Activated CD4-positive, alpha-beta memory T cell treated with anti-CD3 and anti-CD28 coated beads for 36 hours (primary cell): ENCODE measurements around the gene FLT3. TPM values are rescaled to one million over a fixed set of nuclear protein-coding genes. Genes with fewer than 3 reads are reported as not detected.

Source experiments
- CTCF ChIA-PET: fragments of 350-600 bp; sonication (Branson Sonifier 250); formaldehyde crosslinking; loops from one replicate; lab custom pipeline; 2021; ENCODE audit warnings: antibody characterized with exemption, inconsistent platforms; lab: Charles Lee
- POLR2A ChIA-PET: fragments of 350-600 bp; sonication (Branson Sonifier 250); formaldehyde crosslinking; loops from one replicate; lab custom pipeline; 2021; ENCODE audit warnings: antibody characterized with exemption; lab: Charles Lee
- DNase-seq: peaks from one replicate; pipeline ENCODE4 v3.0.0-alpha.2; 2020
- H3K27ac Mint-ChIP-seq: one replicate; pipeline ENCODE4 v1.8.0; 2021; ENCODE audit warnings: mixed read lengths
- H3K27me3 Mint-ChIP-seq: one replicate; pipeline ENCODE4 v1.8.0; 2021; ENCODE audit warnings: mixed read lengths
- H3K36me3 Mint-ChIP-seq: one replicate; pipeline ENCODE4 v1.8.0; 2021; ENCODE audit warnings: mixed read lengths
- H3K4me1 Mint-ChIP-seq: one replicate; pipeline ENCODE4 v1.8.0; 2021; ENCODE audit warnings: low read depth, mixed read lengths
- H3K4me3 Mint-ChIP-seq: one replicate; pipeline ENCODE4 v1.8.0; 2021; ENCODE audit warnings: mild to moderate bottlenecking, mixed read lengths
- H3K9me3 Mint-ChIP-seq: one replicate; pipeline ENCODE4 v1.8.0; 2021; ENCODE audit warnings: mixed read lengths
- intact Hi-C: fragments of 100-400 bp; cut with micrococcal nuclease; formaldehyde crosslinking; loops from one replicate; pipeline ENCODE4 v1.15.1; 2023
- total RNA-seq, 2 experiments: library from RNA; stranded (reverse); gene quantifications; one replicate each; pipeline ENCODE4 v1.2.3, GENCODE V29; 2021

The FLT3 gene
- total RNA-seq, 2 experiments from 2014 or later, result not detected

DNA sequence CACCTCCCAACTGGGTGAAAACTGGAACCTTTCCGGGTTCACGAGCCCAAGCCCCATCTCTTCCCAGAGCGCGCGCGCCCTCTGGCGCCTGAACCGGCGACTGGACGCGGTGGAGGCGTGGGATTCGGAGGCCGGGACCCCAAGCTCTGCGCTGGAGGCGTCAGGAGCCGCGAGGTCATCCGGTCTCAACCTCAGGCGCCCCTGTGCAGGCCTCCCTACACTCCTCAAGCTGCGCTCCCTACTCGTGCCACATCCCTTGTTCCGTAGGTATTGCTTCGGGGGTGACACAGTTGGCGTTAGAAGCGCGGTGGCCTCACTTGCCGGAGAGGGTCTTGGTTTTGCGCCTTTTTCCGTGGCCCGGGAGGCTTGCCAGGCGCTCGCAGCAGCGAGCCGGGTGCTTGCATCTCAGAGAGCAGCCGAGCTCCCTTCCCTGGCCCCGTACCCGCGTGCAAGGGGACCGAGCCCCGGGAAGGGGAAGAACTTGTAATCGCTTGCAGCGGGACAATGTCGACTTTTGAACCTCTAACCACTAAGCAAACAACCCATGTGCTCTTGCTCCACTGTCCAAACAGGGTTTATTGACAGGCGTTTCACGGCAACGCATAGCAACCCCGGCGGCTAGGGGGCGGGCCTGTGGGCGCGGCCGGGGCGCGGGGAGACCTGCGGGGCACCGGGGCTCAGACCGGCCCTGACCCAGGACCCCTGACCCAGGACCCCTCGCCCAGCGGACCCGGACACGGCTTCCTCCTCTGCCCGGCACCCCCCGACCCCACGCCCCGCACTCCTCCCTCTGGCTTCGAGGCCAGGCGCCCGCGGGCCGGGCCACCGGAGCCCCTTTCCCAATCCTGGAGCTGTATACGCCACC is 139.8 kb downstream of the FLT3 start:
- intact Hi-C loops, result no loop called here
- Mint-ChIP-seq H3K4me3 (peak overlapping the region; percentile 8), H3K4me1 (peaks cover 11% of the 10 kb centered on the region), H3K9me3 (no peaks in the 10 kb centered on the region), H3K27ac (no peak overlapping the region), H3K36me3 (no peaks in the 10 kb centered on the region), H3K27me3 (peaks cover 61% of the 10 kb centered on the region)
- CTCF ChIA-PET, result interaction anchor here (1.1 to 2.8 kb wide), 6 partner anchors 24 to 134 kb away, joined by 3 to 21 read pairs (median 5); no protein-coding TSS in a partner anchor
- POLR2A ChIA-PET, result no interaction called here
- peak; percentile 61 for DNase-seq

GRCh38 chr13:27959976-27960361 is 140.4 kb downstream of the FLT3 start:
- Mint-ChIP-seq H3K36me3 (no peaks in the 10 kb centered on the region), H3K4me1 (peaks cover 11% of the 10 kb centered on the region), H3K9me3 (no peaks in the 10 kb centered on the region), H3K27me3 (peaks cover 61% of the 10 kb centered on the region), H3K27ac (no peak overlapping the region), H3K4me3 (peak overlapping the region; percentile 8)
- intact Hi-C loops, result loop anchor here (10.0 kb wide), 1 partner anchor 585 kb away; no protein-coding TSS in a partner anchor
- ChIA-PET CTCF (interaction anchor here (1.1 to 2.8 kb wide), 5 partner anchors 24 to 133 kb away, joined by 3 to 21 read pairs (median 5); no protein-coding TSS in a partner anchor), POLR2A (no interaction called here)
- DNase-seq, result no peak

GRCh38 chr13:27956576-27957300 is 143.6 kb downstream of the FLT3 start:
- no peak overlapping the region for H3K27ac Mint-ChIP-seq
- H3K36me3 Mint-ChIP-seq, result no peaks in the 10 kb centered on the region
- H3K4me3 Mint-ChIP-seq, result no peak overlapping the region
- ChIA-PET POLR2A (no interaction called here), CTCF (interaction anchor here (0.6 to 6.8 kb wide), 5 partner anchors 19 to 782 kb away, joined by 3 to 152 read pairs (median 3); no protein-coding TSS in a partner anchor)
- no peaks in the 10 kb centered on the region for H3K9me3 Mint-ChIP-seq
- DNase-seq, result no peak
- peaks cover 62% of the 10 kb centered on the region for H3K27me3 Mint-ChIP-seq
- intact Hi-C loops, result loop anchor here (10.0 kb wide), 1 partner anchor 582 kb away; no protein-coding TSS in a partner anchor
- H3K4me1 Mint-ChIP-seq, result peaks cover 21% of the 10 kb centered on the region

DNA sequence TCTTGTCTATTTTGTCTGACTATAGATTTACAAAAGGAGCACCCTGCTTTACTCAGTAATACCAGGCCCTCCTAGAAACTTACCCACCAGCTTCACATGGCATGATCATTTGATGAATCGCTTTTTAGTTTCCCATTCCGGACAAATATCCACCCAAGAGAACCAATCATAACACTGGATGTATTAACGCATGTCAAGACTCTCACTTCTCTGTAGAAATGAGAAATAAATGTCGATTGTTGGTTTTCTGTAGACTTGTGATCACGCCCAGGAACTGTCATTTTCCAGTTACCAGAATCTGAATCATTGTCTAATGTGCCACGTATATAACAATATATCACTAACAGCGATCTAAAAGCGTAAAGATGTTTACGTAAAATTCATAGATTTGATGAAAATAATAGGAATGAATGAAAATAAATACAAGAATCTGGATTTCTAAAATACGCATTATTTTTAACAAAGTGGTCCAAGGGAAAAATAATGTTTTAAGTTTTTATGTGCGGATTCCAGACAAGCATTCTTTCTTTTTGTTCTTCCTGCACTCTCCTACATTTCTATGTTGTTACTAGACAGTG is 145.3 kb downstream of the FLT3 start:
- CTCF ChIA-PET, result interaction anchor here (1.0 to 6.8 kb wide), 14 partner anchors 9 to 593 kb away, joined by 3 to 152 read pairs (median 6); partner anchors contain the start of gene PDX1
- Mint-ChIP-seq H3K27ac (no peak overlapping the region), H3K27me3 (peaks cover 61% of the 10 kb centered on the region), H3K9me3 (peaks cover under 1% of the 10 kb centered on the region), H3K36me3 (no peaks in the 10 kb centered on the region), H3K4me3 (no peak overlapping the region), H3K4me1 (peaks cover 13% of the 10 kb centered on the region)
- intact Hi-C loops, result loop anchor here (2.0 to 10.0 kb wide), 3 partner anchors 26 to 580 kb away; no protein-coding TSS in a partner anchor
- DNase-seq, result no peak
- POLR2A ChIA-PET, result no interaction called here

- peaks cover 10% of the 10 kb centered on the region for H3K4me1 Mint-ChIP-seq
- peaks cover 60% of the 10 kb centered on the region for H3K27me3 Mint-ChIP-seq
- intact Hi-C loops, result loop anchor here (2.0 to 10.0 kb wide), 3 partner anchors 26 to 580 kb away; no protein-coding TSS in a partner anchor
- no peaks in the 10 kb centered on the region for H3K36me3 Mint-ChIP-seq
- no peak for DNase-seq
- no peak overlapping the region for H3K27ac Mint-ChIP-seq
- H3K9me3 Mint-ChIP-seq, result peaks cover 4% of the 10 kb centered on the region
- H3K4me3 Mint-ChIP-seq, result peak overlapping the region; percentile 58
- ChIA-PET POLR2A (no interaction called here), CTCF (interaction anchor here (0.6 to 6.8 kb wide), 26 partner anchors 9 to 592 kb away, joined by 3 to 152 read pairs (median 5); partner anchors contain the start of gene PDX1)
Measured at GRCh38 chr13:27954406-27954851, 145.9 kb downstream of the FLT3 start.

DNA sequence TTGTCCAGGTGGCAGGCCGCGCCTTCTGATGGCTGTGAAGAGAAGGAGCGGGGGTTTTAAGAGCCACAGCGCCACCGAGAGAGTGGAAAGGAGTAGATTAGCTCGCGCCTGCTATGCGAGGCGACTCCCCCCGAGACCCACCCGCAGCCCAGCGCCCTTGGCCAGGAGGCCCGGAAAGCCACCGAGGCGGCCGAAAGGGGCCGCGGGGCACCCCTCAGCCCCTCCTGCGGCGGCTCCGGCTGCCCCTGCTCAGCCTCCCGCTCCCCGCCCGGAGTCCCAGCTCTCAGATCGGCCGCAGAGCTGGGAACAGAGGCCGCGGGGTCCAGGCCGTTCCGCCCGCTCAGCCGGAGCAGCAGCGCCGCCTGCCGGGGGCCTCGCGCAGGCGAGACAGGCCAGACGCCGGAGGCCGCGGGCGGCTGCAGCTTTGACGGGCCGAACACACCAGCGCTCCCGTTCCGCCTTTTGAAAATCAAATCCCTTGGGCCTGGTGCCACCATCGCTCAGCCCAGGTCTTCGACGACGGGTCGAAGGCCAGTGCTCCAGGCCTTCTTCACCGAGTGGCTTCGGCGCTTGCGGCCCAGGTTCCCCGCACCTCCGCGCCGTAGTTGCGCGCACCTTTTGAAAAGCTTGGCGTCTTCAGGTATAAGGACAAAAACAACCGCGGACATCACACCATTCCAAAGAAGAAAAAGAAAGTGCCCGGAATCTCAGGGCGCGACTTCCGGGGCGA is 146.5 kb downstream of the FLT3 start:
- peak; percentile 75 for DNase-seq
- Mint-ChIP-seq H3K27me3 (peaks cover 57% of the 10 kb centered on the region), H3K4me1 (peaks cover 10% of the 10 kb centered on the region), H3K4me3 (peak overlapping the region; percentile 58), H3K36me3 (no peaks in the 10 kb centered on the region), H3K27ac (no peak overlapping the region), H3K9me3 (peaks cover 4% of the 10 kb centered on the region)
- ChIA-PET CTCF (interaction anchor here (0.6 to 6.8 kb wide), 31 partner anchors 8 to 591 kb away, joined by 3 to 152 read pairs (median 5); partner anchors contain the start of gene PDX1), POLR2A (no interaction called here)
- intact Hi-C loops, result loop anchor here (1.0 to 10.0 kb wide), 4 partner anchors 25 to 579 kb away; no protein-coding TSS in a partner anchor

Other genes with a start within 250 kb of the FLT3 start
- not detected for gene PDX1, start 180.6 kb downstream of the FLT3 start, total RNA-seq
- not detected for gene CDX2, start 131.3 kb downstream of the FLT3 start, total RNA-seq
- gene URAD, start 111.9 kb downstream of the FLT3 start, total RNA-seq, result not detected
- gene PAN3, start 38.0 kb upstream of the FLT3 start, total RNA-seq, result 10 to 100 TPM; 26.0 to 28.3 TPM